Epithelial cell of esophagus (primary cell): Measurements from ENCODE around the gene TCIRG1.

ENCODE experiments used
- DNase-seq: peaks from one replicate; pipeline ENCODE4 v3.0.0; 2010; ENCODE audit warnings: low read depth
- H3K4me3 ChIP-seq: 2 replicates; pipeline ENCODE4 v1.5.1; 2011; ENCODE audit warnings: mild to moderate bottlenecking, low read length, control low read depth
- TF ChIP-seq, protein P1 (sequence below): IDR thresholded peaks from 2 replicates; pipeline ENCODE4 v1.5.1; 2011; ENCODE audit warnings: low read depth, mild to moderate bottlenecking, low read length, control low read depth, inconsistent platforms; ENCODE audit not compliant: insufficient read depth; ENCODE audit errors: missing control alignments

The TCIRG1 gene

DNA sequence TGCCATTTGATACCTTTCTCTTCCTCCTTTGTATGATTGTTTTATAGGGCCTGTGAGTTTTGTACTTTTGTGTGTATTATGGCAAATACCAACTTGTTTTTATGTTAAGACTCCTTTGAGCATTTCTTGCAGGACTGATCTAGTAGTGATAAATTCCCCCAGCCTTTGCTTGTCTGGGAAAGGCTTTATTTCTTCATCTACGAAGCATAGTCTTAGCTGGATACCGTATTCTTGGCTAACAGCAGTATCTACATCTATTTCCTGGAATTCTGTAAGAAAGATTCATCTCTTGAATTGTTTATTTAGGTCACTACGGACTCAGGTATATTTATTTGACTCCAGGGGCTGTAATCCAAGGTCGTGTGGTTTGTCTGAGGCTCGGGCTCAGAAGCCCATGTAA lies 14.3 kb upstream of the TCIRG1 start:
- no peak overlapping the region for H3K4me3 ChIP-seq
- TF ChIP-seq, protein P1, sequence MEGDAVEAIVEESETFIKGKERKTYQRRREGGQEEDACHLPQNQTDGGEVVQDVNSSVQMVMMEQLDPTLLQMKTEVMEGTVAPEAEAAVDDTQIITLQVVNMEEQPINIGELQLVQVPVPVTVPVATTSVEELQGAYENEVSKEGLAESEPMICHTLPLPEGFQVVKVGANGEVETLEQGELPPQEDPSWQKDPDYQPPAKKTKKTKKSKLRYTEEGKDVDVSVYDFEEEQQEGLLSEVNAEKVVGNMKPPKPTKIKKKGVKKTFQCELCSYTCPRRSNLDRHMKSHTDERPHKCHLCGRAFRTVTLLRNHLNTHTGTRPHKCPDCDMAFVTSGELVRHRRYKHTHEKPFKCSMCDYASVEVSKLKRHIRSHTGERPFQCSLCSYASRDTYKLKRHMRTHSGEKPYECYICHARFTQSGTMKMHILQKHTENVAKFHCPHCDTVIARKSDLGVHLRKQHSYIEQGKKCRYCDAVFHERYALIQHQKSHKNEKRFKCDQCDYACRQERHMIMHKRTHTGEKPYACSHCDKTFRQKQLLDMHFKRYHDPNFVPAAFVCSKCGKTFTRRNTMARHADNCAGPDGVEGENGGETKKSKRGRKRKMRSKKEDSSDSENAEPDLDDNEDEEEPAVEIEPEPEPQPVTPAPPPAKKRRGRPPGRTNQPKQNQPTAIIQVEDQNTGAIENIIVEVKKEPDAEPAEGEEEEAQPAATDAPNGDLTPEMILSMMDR = no peak

GRCh38 chr11:68025047-68025446 lies 13.8 kb upstream of the TCIRG1 start:
- H3K4me3 ChIP-seq = no peak overlapping the region
- DNase-seq = no peak
- TF ChIP-seq, protein P1 = no peak

More for the DNA sequence above, 14.3 kb upstream of the TCIRG1 start:
- DNase-seq = no peak

- no peak for DNase-seq
- TF ChIP-seq, protein P1 = no peak
- no peak overlapping the region for H3K4me3 ChIP-seq
Observed at GRCh38 chr11:68026391-68027105, 12.3 kb upstream of the TCIRG1 start.

DNA sequence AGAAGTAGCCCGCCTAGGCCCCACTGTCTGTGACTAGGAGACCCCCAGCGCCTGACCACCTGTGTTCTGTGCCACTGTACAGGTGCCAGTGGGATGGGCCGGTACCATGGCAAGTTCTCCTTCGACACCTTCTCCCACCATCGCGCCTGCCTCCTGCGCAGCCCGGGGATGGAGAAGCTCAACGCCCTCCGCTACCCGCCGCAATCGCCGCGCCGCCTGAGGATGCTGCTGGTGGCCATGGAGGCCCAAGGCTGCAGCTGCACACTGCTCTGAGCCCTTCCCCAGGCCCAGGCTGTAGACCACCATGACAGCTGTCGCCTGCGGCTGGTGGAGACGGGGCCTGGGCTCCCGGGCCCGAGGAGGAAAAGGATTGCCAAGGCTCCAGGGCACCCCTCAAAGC lies 11.2 kb upstream of the TCIRG1 start:
- DNase-seq = no peak
- TF ChIP-seq, protein P1 = no peak
- no peak overlapping the region for H3K4me3 ChIP-seq

DNA sequence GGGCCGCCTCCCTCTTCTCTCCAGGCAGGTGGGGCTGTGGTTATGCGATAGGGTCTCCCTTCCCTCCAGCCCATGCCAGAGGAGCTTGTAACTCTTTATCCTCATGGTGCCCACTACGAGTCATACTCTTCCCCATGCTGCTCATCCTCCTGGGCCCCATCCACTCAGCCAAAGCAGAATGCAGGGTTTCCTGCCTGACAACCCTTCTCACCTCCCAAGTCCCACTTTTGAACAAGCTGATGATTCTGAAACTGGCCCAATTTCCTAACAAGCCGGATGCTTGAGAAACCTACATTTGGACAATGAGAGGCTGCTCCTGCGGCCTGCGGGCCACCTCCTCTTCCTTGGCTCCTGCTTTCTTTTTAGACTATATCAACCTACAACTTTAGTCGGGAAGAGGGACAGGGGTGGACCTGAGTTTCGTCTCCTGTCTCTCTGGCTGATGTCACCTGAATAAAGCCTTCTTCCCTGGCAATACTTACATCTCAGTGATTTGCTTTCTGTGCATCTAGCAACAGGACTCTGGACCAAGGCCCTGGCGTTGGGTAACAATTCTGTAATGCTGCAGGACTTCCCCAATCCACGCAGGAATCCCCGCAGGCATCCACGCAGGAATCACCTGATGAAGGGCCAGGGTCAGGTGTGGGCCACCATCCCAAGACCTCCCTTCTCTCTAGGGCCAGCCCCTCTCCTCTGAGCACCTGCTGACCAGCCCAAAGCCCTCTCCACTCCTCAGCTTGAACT lies 9.9 kb upstream of the TCIRG1 start:
- peak; percentile 73 for DNase-seq
- TF ChIP-seq, protein P1 = no peak
- no peak overlapping the region for H3K4me3 ChIP-seq

DNA sequence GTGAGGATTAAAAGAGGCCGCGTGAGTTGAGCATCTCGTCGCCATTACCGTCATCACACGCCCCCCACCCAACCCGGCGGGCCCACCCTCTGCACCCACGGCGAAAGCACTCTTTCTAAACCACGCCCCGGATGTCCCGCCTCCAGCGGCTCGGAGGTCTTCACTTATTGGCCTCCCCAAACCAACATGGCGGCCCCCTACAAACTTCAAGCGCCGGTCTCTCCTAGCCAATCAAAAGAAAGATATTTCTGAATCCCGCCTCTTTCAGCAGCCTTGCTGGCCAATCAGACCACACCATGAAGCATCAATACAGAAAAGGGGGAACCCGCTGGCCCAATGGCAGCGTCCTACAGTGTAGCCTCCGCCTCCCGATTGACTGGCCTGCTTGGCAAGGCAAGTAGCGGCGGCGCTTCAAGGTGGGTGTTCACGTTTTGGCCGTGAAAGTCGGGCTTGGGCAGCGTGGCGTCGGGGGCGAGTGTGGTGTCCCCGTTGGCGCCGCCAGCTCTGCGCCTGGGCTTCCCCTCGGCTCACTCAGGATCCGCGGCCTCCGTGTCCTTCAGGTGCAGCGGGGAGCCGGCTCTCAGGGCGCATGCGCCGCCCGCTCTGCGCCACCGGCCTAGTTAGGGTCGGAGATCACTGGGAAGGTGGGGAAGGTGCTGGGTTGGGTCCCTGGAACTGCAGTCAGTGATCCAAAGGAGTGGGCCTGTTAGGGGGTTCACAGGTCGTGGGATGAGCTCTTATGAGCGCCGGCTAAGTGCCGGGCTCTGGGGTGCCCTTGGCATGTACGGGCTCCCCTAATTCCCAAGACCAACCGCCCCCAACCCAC lies 8.3 kb upstream of the TCIRG1 start, which contains the start of gene NDUFS8:
TSS of gene NDUFS8 (plus strand) at position 364 of the 826 bp plus-strand sequence. CDS start 1,471 bp downstream, outside the sequence.
- TF ChIP-seq, protein P1 = no peak
- peak; percentile 99 for DNase-seq
- peak within 1 kb of the TSS; percentile 80 for H3K4me3 ChIP-seq
